Cardiac fibroblast (primary cell): ENCODE results near the gene GGTLC2.
A peak's percentile ranks its signal among the peaks of the same experiment; 100 is the strongest.

Experiments used
- DNase-seq, 2 donors: peaks; one replicate each; pipeline versions ENCODE4 v3.0.0 to v3.0.0-alpha.2; 2010; ENCODE audit warnings: low read depth in 2 of 2
- H3K4me3 ChIP-seq, 2 donors: replicated peaks in 1 of 2; 1 replicate in 1 of 2; 2 replicates in 1 of 2; pipeline ENCODE4 v1.5.1; 2011; ENCODE audit warnings: low read depth in 2 of 2, low read length in 2 of 2, mild to moderate bottlenecking in 2 of 2, moderate library complexity in 1 of 2
- CTCF ChIP-seq: IDR thresholded peaks from one replicate; pipeline ENCODE4 v1.5.1; 2011; ENCODE audit warnings: low read depth, mild to moderate bottlenecking, low read length, inconsistent platforms

The GGTLC2 gene

GRCh38 chr22:22662095-22662494, 17.7 kb downstream of the GGTLC2 start:
- no peak overlapping the region for H3K4me3 ChIP-seq
- TF ChIP-seq CTCF: no peak
- DNase-seq: no peak

- DNase-seq: no peak
- no peak for TF ChIP-seq CTCF
- H3K4me3 ChIP-seq: no peak overlapping the region
These were observed 19.7 kb downstream of the GGTLC2 start for GRCh38 chr22:22663861-22664800.

GRCh38 chr22:22666307-22667091, 22.1 kb downstream of the GGTLC2 start:
- peak; percentile 86 for TF ChIP-seq CTCF
- DNase-seq: peak; percentile 54 to 56
- no peak overlapping the region for H3K4me3 ChIP-seq

GRCh38 chr22:22667966-22668880, 23.8 kb downstream of the GGTLC2 start:
- TF ChIP-seq CTCF: no peak
- no peak for DNase-seq
- no peak overlapping the region for H3K4me3 ChIP-seq

- no peak overlapping the region for H3K4me3 ChIP-seq
- no peak for TF ChIP-seq CTCF
- no peak for DNase-seq
These were observed 24.7 kb downstream of the GGTLC2 start for GRCh38 chr22:22669093-22669492.

- DNase-seq: no peak
- TF ChIP-seq CTCF: no peak
- H3K4me3 ChIP-seq: no peak overlapping the region
These were observed 25.8 kb downstream of the GGTLC2 start for GRCh38 chr22:22670076-22670795.
